GM23338 (cell line): ENCODE measurements around the gene PPFIA1. TPM values are rescaled to one million over a fixed set of nuclear protein-coding genes. Genes with fewer than 3 reads are reported as not detected.

Experiments used
- ATAC-seq: fragments of 200-7000 bp; cut with Tn5 transposase; 3 replicates; pipeline ENCODE4 v1.9.1; 2020
- DNase-seq: peaks from one replicate; pipeline ENCODE4 v3.0.0-alpha.2; 2015; ENCODE audit warnings: low spot score
- H2AFZ ChIP-seq: fragments of 200-600 bp; sonication (generic); 2 replicates; pipeline ENCODE4 v1.8.0; 2016; ENCODE audit warnings: antibody characterized with exemption, mild to moderate bottlenecking, moderate library complexity
- H3F3A ChIP-seq: fragments of 200-600 bp; sonication (generic); replicated peaks from 2 replicates; pipeline ENCODE4 v1.8.0; 2017; ENCODE audit warnings: antibody characterized with exemption, mixed run types, low read depth
- H3K27ac ChIP-seq: fragments of 200-600 bp; sonication (generic); 2 replicates; pipeline ENCODE4 v1.6.1; 2016; ENCODE audit warnings: low read depth
- H3K27me3 ChIP-seq: fragments of 200-600 bp; sonication (generic); 2 replicates; pipeline ENCODE4 v1.8.0; 2016; ENCODE audit warnings: mild to moderate bottlenecking, mixed run types, moderate library complexity; ENCODE audit not compliant: insufficient read depth
- H3K36me3 ChIP-seq: fragments of 200-600 bp; sonication (generic); 2 replicates; pipeline ENCODE4 v1.8.0; 2016; ENCODE audit warnings: mild to moderate bottlenecking; ENCODE audit not compliant: insufficient read depth
- H3K4me1 ChIP-seq: fragments of 200-600 bp; sonication (generic); 2 replicates; pipeline ENCODE4 v1.8.0; 2016; ENCODE audit warnings: mild to moderate bottlenecking, moderate library complexity; ENCODE audit not compliant: insufficient read depth
- H3K4me2 ChIP-seq: fragments of 200-600 bp; sonication (generic); 2 replicates; pipeline ENCODE4 v1.7.1; 2017; ENCODE audit warnings: mixed run types
- H3K4me3 ChIP-seq: fragments of 200-600 bp; sonication (generic); 2 replicates; pipeline ENCODE4 v1.6.1; 2016; ENCODE audit warnings: mixed run types
- H3K79me2 ChIP-seq: fragments of 200-600 bp; sonication (generic); replicated peaks from 2 replicates; pipeline ENCODE4 v1.8.0; 2017; ENCODE audit warnings: mild to moderate bottlenecking; ENCODE audit not compliant: insufficient read depth
- H3K9me2 ChIP-seq: fragments of 200-600 bp; sonication (generic); 2 replicates; pipeline ENCODE4 v1.8.0; 2017; ENCODE audit not compliant: insufficient read depth
- H4K20me1 ChIP-seq: fragments of 200-600 bp; sonication (generic); replicated peaks from 2 replicates; pipeline ENCODE4 v1.8.0; 2017; ENCODE audit warnings: mild to moderate bottlenecking; ENCODE audit not compliant: insufficient read depth
- H3K27ac Mint-ChIP-seq: 2 replicates; pipeline ENCODE4 v1.8.0; 2020; ENCODE audit warnings: inconsistent platforms, mild to moderate bottlenecking, moderate library complexity, mixed read lengths
- H3K27me3 Mint-ChIP-seq: 3 replicates; pipeline ENCODE4 v1.8.0; 2022; ENCODE audit warnings: low read depth, mild to moderate bottlenecking, moderate library complexity, mixed read lengths, inconsistent platforms; ENCODE audit not compliant: insufficient read depth, poor library complexity
- H3K36me3 Mint-ChIP-seq: 3 replicates; pipeline ENCODE4 v1.8.0; 2021; ENCODE audit warnings: low read depth, mild to moderate bottlenecking, inconsistent platforms, moderate library complexity, mixed read lengths
- H3K4me1 Mint-ChIP-seq: 3 replicates; pipeline ENCODE4 v1.8.0; 2020; ENCODE audit warnings: mild to moderate bottlenecking, inconsistent platforms, mixed read lengths
- H3K4me3 Mint-ChIP-seq: 3 replicates; pipeline ENCODE4 v1.8.0; 2021; ENCODE audit warnings: moderate library complexity, mild to moderate bottlenecking, inconsistent platforms, mixed read lengths
- H3K9me3 Mint-ChIP-seq: 3 replicates; pipeline ENCODE4 v1.8.0; 2020; ENCODE audit warnings: moderate library complexity, mild to moderate bottlenecking, inconsistent platforms, mixed read lengths
- JUNB ChIP-seq: IDR thresholded peaks from one replicate; pipeline ENCODE4 v1.6.1; 2016; ENCODE audit warnings: antibody characterized with exemption; ENCODE audit not compliant: unreplicated experiment
- POLR2AphosphoS5 ChIP-seq: IDR thresholded peaks from 2 replicates; pipeline ENCODE4 v1.6.1; 2016; ENCODE audit warnings: antibody characterized with exemption, low read depth
- STAT1 ChIP-seq: IDR thresholded peaks from one replicate; pipeline ENCODE4 v1.6.1; 2016; ENCODE audit warnings: antibody characterized with exemption; ENCODE audit not compliant: unreplicated experiment
- ZNF331 ChIP-seq: fragments of 250-450 bp; sonication (Bioruptor Pico); IDR thresholded peaks from 2 replicates; pipeline ENCODE4 v1.5.0; 2020; ENCODE audit warnings: low read depth, mild to moderate bottlenecking, moderate library complexity
- polyA plus RNA-seq: library from polyadenylated mRNA; unstranded; fragments of >200 nt; fragmentation: Nextera tagmentation; extraction: Ambion mirVana; gene quantifications from 2 replicates; pipeline ENCODE4 v1.2.1, GENCODE V29; 2016
- total RNA-seq: library from RNA; depleted of rRNA; stranded (reverse); fragments of >200 nt; shearing (Covaris generic); gene quantifications from 2 replicates; pipeline ENCODE4 v1.2.3, GENCODE V29; 2014
- TF ChIP-seq, protein P1 (sequence below): fragments of 250-450 bp; sonication (Bioruptor Pico); IDR thresholded peaks from 2 replicates; pipeline ENCODE4 v1.5.0; 2020; ENCODE audit warnings: mild to moderate bottlenecking, moderate library complexity

Gene PPFIA1
- total and polyA plus RNA-seq, 2 experiments from 2014 or later: 41.7 to 62.0 TPM

DNA sequence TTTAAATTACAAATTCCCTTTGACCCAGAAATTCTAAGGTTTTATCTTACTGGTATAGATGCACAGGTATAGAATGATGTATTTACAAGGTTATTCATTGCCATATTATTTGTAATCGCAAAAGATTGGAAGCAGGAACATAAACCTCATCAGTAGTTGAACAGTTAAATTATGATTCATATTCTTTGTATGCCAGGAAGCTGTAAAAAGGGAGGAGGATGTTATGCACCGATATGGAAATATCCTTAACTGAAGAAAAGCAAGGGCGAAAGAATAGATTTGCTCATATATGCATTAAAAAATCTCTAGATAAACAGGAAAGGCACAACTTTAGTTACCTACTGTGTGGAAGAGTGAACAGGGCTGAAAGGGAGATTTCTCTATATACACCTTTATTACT lies 36.7 kb downstream of the PPFIA1 start:
- Histone ChIP-seq H3K9me2 (no peaks in the 10 kb centered on the region), H3K4me2 (no peak overlapping the region), H4K20me1 (peaks cover 8% of the 10 kb centered on the region), H3K27me3 (no peaks in the 10 kb centered on the region), H3K79me2 (peaks cover 80% of the 10 kb centered on the region), H3K4me1 (peaks cover 14% of the 10 kb centered on the region), H2AFZ (no peak overlapping the region), H3F3A (peaks cover 7% of the 10 kb centered on the region; the same call in 1 of the 2 replicates), H3K36me3 (no peaks in the 10 kb centered on the region; the same call in 1 of the 2 replicates), H3K4me3 (no peak overlapping the region), H3K27ac (no peak overlapping the region)
- no peak for TF ChIP-seq ZNF331 (CRISPR knock-in tag)
- TF ChIP-seq POLR2AphosphoS5: no peak
- no peak for TF ChIP-seq JUNB
- TF ChIP-seq, protein P1, sequence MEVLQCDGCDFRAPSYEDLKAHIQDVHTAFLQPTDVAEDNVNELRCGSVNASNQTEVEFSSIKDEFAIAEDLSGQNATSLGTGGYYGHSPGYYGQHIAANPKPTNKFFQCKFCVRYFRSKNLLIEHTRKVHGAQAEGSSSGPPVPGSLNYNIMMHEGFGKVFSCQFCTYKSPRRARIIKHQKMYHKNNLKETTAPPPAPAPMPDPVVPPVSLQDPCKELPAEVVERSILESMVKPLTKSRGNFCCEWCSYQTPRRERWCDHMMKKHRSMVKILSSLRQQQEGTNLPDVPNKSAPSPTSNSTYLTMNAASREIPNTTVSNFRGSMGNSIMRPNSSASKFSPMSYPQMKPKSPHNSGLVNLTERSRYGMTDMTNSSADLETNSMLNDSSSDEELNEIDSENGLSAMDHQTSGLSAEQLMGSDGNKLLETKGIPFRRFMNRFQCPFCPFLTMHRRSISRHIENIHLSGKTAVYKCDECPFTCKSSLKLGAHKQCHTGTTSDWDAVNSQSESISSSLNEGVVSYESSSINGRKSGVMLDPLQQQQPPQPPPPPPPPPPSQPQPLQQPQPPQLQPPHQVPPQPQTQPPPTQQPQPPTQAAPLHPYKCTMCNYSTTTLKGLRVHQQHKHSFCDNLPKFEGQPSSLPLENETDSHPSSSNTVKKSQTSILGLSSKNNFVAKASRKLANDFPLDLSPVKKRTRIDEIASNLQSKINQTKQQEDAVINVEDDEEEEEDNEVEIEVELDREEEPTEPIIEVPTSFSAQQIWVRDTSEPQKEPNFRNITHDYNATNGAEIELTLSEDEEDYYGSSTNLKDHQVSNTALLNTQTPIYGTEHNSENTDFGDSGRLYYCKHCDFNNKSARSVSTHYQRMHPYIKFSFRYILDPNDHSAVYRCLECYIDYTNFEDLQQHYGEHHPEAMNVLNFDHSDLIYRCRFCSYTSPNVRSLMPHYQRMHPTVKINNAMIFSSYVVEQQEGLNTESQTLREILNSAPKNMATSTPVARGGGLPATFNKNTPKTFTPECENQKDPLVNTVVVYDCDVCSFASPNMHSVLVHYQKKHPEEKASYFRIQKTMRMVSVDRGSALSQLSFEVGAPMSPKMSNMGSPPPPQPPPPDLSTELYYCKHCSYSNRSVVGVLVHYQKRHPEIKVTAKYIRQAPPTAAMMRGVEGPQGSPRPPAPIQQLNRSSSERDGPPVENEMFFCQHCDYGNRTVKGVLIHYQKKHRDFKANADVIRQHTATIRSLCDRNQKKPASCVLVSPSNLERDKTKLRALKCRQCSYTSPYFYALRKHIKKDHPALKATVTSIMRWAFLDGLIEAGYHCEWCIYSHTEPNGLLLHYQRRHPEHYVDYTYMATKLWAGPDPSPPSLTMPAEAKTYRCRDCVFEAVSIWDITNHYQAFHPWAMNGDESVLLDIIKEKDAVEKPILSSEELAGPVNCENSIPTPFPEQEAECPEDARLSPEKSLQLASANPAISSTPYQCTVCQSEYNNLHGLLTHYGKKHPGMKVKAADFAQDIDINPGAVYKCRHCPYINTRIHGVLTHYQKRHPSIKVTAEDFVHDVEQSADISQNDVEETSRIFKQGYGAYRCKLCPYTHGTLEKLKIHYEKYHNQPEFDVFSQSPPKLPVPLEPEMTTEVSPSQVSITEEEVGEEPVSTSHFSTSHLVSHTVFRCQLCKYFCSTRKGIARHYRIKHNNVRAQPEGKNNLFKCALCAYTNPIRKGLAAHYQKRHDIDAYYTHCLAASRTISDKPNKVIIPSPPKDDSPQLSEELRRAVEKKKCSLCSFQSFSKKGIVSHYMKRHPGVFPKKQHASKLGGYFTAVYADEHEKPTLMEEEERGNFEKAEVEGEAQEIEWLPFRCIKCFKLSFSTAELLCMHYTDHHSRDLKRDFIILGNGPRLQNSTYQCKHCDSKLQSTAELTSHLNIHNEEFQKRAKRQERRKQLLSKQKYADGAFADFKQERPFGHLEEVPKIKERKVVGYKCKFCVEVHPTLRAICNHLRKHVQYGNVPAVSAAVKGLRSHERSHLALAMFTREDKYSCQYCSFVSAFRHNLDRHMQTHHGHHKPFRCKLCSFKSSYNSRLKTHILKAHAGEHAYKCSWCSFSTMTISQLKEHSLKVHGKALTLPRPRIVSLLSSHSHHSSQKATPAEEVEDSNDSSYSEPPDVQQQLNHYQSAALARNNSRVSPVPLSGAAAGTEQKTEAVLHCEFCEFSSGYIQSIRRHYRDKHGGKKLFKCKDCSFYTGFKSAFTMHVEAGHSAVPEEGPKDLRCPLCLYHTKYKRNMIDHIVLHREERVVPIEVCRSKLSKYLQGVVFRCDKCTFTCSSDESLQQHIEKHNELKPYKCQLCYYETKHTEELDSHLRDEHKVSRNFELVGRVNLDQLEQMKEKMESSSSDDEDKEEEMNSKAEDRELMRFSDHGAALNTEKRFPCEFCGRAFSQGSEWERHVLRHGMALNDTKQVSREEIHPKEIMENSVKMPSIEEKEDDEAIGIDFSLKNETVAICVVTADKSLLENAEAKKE (CRISPR knock-in tag): no peak
- DNase-seq: no peak
- Mint-ChIP-seq H3K4me1 (peaks cover 22% of the 10 kb centered on the region), H3K9me3 (no peaks in the 10 kb centered on the region), H3K27me3 (peaks cover 2% of the 10 kb centered on the region), H3K4me3 (no peak overlapping the region), H3K27ac (no peak overlapping the region), H3K36me3 (peaks cover 37% of the 10 kb centered on the region)
- ATAC-seq: no peak

DNA sequence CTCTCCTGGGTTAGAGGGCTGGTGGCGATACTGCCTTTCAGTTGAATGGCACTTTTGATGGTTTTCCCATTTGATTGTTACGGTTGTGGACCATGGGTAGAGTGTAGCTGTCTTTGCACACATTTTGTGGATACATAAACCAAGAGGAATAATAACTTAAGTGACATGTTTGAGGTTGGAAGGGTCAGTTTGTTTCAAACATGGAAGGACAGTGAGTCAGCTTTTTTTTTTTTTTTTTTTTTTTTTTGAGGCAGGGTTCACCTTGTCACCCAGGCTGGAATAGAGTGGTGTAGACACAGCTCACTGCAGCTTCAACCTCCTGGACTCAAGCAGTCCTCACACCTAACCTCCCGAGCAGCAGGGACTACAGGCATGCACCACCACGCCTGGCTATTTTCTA lies 41.1 kb downstream of the PPFIA1 start:
- H3K79me2 ChIP-seq: peaks cover 78% of the 10 kb centered on the region
- no peak overlapping the region; the same call in 2 of the 3 replicates for H3K4me3 Mint-ChIP-seq
- H3K27ac Mint-ChIP-seq: peak overlapping the region; percentile 96

More for the DNA sequence above, 41.1 kb downstream of the PPFIA1 start:
- no peak for TF ChIP-seq STAT1
- Histone ChIP-seq H3K27me3 (no peaks in the 10 kb centered on the region), H3K4me3 (no peak overlapping the region), H3K27ac (peak overlapping the region; percentile 87), H3K9me2 (no peaks in the 10 kb centered on the region), H3F3A (peaks cover 7% of the 10 kb centered on the region), H3K36me3 (no peaks in the 10 kb centered on the region; the same call in none of the 2 replicates), H3K4me1 (peaks cover 40% of the 10 kb centered on the region), H3K4me2 (peak overlapping the region; percentile 59), H4K20me1 (peaks cover 13% of the 10 kb centered on the region), H2AFZ (no peak overlapping the region)
- DNase-seq (no peak), ATAC-seq (no peak)
- peaks cover 8% of the 10 kb centered on the region for H3K27me3 Mint-ChIP-seq
- peaks cover 47% of the 10 kb centered on the region for H3K36me3 Mint-ChIP-seq
- peaks cover 38% of the 10 kb centered on the region for H3K4me1 Mint-ChIP-seq
- no peaks in the 10 kb centered on the region for H3K9me3 Mint-ChIP-seq
